Effector CD8-positive, alpha-beta T cell (primary cell): Measurements from ENCODE around the gene DUSP22.
"Not testable (repeated sequence)": the region's sequence is repeated elsewhere in the genome, so short reads cannot be mapped to it uniquely, and the experiment has no call there.

Experiments used
- DNase-seq: peaks from one replicate; lab custom pipeline; 2025; lab: John Stamatoyannopoulos, UW

The DUSP22 gene

DNA sequence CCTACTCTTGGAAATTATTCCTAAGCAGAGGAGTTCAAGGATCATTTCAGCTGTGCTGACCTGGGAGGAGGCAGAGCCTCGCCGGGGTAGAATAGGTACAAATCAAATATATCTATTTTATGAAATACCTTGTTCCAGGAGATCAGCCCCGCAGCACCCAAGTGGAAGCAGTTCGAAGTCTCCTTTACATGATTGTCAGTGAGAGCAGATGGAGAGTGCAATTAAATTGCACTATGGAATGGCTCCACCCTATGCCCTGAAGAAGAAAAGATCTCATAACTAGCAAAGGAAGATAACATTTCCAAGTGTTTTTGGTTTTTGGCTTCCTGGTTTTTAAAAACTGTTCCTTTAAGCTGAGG lies 31.4 kb downstream of the DUSP22 start:
- DNase-seq = no peak

DNA sequence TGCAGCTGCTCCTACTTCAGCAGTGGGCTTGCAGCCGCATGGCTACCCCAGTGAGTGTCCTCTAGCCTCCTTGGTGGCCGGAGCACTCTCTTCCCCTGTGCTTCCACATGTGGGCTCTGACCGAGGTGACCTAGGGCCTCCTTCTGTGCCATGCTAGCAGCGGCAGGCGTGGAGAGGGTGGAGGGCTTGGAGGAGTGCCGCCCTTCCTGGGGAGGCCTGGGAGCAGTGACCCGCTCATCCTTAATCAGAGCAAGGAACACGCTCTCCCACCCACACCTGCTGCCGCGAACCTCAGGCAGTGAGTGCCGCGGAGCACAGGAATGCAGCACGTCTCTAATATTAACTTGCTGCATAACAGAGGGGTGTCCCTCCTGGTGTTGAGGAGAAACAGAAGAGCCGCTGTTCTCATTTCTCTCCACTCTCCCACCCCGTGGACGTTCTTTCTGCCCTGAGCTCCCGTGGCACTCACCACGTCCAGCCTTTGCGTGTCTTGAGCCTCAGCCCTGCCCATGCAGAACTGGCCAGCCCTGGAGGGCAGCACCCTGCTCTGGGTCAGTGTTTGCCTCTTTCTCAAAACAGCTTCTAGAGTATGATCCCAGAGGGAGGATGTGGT lies 31.9 kb downstream of the DUSP22 start:
- DNase-seq = no peak

DNA sequence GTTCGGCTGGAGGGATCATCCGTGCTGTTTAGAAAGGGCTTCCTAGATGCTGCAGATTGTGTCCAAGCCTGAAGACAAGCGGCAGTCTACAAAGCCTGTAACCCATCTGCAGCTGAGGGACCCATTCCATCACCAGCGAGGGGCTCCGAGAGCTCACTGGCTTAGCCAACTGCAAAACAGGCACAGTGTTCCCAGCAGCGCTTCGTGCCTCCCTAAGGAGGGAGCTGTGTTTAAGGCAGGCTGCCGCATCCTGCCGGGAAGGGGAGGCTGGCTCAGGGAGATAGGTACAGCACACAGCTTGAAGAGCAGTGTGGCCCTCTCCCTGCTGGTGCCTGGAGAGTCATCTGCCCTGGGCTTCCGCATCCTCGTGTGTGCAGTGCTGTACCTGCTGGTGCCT lies 32.4 kb downstream of the DUSP22 start:
- no peak for DNase-seq

DNA sequence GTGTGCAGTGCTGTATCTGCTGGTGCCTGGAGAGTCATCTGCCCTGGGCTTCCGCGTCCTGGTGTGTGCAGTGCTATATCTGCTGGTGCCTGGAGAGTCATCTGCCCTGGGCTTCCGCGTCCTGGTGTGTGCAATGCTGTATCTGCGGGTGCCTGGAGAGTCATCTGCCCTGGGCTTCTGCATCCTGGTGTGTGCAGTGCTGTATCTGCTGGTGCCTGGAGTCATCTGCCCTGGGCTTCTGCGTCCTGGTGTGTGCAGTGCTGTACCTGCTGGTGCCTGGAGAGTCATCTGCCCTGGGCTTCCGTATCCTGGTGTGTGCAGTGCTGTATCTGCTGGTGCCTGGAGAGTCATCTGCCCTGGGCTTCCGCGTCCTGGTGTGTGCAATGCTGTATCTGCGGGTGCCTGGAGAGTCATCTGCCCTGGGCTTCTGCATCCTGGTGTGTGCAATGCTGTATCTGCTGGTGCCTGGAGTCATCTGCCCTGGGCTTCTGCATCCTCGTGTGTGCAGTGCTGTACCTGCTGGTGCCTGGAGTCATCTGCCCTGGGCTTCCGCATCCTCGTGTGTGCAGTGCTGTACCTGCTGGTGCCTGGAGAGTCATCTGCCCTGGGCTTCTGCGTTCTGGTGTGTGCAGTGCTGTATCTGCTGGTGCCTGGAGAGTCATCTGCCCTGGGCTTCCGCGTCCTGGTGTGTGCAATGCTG lies 33.0 kb downstream of the DUSP22 start:
- not testable (repeated sequence) for DNase-seq

DNA sequence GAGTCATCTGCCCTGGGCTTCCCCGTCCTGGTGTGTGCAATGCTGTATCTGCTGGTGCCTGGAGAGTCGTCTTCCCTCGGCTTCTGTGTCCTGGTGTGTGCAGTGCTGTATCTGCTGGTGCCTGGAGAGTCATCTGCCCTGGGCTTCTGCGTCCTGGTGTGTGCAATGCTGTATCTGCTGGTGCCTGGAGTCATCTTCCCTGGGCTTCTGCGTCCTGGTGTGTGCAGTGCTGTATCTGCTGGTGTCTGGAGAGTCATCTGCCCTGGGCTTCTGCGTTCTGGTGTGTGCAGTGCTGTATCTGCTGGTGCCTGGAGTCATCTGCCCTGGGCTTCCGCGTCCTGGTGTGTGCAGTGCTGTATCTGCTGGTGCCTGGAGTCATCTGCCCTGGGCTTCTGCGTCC lies 33.8 kb downstream of the DUSP22 start:
- DNase-seq = not testable (repeated sequence)

DNA sequence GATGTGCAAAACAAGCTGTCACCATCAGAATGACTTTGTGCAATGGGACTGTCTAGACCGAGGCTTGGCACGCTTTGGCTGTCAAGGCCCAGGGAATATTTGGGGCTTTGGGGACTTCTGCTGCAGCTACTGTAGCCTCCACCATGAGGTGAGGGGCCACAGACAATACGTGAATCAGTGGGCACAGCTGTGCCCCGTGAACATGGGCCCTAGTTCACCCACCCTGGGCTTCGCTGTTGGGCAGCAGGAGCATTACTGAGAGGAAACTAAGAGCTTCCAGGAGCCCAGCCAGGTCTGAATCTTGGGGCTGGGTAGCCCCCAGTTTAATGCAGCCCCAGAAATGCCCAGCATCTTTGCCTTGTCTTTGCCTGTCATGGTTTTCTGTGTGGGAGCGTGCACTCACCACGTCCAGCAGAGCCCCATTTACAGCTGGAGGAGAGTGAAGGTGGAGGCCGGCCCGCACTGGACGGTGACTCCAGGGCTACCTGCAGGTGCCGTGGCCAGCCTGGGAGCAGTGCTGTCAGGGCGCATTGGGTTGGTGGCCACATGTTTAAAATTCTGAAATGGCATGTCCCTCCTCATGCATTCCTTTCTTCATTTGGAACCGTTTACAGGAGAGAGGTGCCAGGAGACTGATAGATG lies 34.7 kb downstream of the DUSP22 start:
- DNase-seq = no peak

DNA sequence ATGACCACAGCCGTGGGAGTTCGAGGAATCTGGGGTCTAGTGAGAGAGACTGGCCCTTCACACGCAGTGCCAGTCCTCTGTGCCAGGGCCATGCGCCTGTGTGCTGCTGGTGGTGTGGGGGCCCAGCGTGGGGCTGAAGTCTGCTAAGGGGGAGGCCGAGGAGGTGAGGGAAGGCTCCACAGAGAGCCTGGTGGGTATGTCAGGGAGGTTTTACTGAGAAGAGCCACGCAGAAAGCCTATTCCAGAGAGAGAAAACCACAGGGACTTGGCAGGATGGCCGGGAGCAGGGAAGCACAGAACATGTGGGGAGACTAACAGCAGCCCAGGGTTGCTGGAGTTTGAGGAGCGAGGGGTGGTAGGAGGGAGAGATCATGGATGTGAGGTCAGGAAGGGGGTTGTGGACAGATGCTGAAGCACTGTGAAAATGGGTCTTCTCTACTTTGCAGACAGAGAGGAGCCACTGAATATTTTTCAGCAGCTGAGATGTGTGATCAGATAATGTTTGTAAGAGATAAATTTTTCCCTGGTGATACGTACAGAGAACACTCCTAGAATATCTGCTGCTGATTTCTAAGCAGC lies 35.3 kb downstream of the DUSP22 start:
- no peak for DNase-seq

DNA sequence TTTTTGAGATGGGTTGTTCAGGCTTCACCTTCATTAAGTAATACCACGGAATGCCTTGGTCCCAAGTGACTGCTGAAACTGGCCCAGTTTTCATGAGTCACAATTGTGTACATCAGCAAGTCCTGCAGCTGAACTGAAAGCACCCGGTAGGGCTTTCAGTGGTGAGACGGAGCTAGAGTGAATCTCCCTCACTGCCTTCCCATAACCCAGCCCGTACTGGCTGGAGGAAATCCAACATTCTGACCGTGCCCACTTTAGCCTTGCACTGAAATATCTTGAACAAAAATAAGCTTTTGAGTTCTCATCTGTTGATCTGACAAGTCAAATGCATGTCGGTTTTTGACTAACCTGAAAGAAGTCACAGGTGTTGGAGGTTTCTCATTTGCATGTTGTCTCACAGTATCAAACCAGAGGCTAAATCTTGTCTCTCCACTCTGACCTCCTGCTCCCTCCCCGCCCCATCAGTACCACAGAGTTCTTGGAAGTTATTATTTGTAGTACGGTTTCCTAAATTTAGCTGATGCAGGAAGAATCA lies 35.9 kb downstream of the DUSP22 start:
- no peak for DNase-seq

DNA sequence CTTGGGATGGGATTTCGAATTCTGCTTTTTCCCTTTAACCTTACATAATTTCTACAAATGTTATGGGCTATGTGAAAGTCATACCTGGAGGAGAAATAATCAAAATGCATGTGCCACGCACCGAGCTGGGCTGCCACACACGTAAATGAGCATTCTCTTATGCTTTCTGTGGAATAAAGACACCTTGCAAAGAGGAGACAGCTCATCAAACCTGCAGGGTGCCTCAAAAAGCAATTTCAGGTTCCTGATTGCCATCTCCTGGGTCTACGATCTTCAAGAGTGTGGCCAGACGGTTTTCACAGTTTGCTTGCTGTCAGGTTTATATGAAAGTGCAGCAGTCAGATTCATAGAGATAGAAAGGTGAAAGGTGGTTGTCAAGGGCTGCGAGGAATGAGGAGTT lies 36.6 kb downstream of the DUSP22 start:
- DNase-seq = no peak

DNA sequence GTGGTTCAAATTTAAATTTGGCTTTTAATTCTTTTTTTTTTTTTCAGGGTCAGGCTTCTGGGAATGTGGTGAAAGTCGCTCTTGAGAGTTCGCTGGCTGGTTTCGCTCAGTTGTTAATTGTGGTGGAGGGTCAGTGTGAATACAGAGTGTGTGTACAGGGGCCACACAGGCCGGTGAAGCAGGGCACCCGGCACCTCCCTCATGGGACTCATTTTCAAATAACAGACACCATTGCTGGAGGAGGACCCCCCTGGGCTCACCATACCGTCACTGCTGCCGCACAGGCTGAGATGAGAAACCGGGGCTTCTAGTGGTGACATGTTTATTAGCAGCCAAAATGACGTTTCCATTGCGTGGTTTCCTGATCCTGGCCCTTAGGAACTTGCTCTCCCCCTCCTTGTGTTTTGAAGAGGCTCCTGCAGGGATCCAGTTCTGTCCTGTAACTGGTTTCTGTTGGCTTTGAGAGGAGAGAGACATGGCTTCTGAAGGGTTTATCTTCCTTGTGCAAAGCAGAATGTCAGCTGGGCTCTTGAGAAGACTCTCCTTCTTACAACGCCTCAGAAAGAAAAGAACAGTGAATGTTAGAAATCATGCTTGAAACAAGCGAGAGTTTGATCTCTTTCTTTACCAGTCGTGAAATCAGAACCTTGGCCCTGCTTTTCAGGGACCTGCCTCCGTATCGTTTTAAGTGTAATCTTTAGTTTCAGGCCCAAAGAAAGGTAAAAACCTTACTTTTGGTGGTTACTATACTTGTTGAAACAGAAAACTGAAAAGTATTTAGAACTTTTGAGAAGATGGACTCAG lies 37.8 kb downstream of the DUSP22 start:
- no peak for DNase-seq

DNA sequence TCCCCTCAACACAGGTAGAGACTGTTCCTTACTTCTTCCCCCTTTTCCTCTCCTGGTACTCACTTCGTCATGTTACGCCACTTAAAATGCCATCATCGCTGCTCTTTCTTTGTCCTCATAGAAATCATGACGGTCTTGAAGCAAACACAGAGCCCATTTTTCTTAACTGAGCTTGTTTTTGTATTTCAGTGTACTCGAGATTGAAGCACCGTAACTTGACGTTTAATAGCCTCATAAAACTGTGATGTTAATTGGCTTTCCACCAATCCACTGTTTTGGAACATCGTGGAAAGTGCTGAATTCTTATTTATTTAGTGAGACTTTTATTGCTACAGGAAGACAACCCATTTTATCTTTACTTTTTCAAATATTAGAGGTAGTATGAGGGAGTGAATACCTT lies 38.7 kb downstream of the DUSP22 start:
- no peak for DNase-seq

DNA sequence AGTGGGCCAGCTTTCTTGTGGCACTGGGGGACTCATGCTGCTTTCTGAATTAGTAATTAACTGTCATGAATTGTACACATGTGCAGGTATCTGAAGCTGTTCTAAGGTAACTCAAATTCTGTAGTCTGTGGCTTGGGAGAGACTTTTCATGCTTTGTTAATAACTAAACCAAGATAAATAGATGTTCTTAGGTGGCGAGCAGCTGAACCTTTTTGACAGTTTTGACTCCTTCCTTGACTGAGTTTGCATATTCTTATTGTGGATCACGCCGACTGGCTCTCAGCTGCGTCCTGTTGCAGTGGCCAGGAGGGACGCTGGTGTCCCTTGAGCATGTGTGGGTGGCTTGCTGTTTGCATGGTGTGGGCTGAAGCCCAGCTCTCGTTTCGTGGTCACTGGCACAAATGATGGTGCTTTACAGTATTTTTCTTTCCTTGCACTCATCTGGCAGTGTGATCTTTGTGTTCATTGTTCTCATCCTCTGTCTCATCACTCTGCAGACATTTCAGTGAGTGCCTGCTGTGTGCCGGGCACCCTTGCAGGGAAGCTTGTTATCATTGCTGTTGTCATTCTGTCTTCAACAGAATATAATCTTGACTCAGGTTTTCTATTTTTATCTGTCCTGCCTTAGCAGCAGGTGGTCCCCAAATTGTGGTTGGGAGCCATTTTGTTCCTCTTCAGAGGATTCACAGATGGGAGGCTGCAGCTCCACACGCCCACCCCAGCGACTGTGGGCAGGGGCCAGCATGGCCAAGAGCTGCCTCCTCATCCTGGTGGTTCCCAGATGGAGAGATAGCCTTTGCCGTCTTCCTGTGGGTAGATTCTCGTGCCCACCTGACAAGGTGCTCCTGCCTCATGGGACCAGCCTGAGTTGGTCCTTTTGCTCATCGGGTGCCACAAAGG lies 39.6 kb downstream of the DUSP22 start:
- DNase-seq = no peak

DNA sequence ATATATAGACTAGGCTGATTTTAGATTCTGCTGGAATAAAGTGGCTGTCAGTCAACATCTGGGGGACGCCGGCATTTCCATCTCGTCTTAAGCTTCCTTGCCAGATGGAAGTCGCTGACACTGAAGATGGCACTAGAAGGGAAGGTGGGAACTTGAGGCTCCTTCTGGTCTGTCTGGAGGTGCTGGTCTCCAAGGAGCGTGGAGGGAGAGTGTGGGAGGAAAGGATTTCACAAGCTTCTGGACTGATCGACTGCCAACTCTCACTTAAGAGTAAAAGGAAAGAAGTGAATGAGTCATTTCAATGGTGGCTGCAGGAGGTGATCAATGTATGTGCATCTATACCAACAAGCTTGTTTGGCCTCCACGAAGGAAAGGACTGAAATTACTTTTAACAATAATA lies 40.4 kb downstream of the DUSP22 start:
- no peak for DNase-seq

DNA sequence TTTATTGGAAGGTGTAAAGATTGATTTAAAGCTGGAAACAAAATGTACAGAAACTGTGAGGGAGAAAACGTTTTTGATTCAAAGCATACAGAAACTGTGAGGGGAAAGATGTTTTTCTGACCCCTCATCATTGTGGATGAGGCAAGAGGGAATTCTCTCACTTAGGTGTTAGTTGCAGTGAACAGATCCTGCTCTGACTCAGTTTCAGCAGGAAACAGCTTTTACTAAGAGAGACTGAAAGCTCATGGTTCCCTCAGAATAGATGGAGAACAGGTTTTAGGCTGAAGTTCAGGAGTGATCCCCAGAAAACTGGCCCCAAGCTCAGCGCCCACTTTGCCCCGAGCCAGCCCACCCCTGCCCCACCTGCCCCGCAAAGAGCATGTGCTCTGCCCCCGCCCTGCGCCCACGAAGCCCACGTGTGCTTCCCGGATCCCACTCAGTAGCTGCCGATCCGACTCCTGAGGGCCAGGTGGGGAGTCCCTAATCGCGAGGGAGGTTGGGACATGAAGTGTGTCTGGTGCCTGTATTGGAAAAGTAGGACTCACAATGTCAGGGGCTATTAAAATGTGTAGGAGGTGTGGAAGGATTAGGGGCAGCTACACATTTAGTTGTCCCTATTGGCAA lies 41.2 kb downstream of the DUSP22 start:
- no peak for DNase-seq

DNA sequence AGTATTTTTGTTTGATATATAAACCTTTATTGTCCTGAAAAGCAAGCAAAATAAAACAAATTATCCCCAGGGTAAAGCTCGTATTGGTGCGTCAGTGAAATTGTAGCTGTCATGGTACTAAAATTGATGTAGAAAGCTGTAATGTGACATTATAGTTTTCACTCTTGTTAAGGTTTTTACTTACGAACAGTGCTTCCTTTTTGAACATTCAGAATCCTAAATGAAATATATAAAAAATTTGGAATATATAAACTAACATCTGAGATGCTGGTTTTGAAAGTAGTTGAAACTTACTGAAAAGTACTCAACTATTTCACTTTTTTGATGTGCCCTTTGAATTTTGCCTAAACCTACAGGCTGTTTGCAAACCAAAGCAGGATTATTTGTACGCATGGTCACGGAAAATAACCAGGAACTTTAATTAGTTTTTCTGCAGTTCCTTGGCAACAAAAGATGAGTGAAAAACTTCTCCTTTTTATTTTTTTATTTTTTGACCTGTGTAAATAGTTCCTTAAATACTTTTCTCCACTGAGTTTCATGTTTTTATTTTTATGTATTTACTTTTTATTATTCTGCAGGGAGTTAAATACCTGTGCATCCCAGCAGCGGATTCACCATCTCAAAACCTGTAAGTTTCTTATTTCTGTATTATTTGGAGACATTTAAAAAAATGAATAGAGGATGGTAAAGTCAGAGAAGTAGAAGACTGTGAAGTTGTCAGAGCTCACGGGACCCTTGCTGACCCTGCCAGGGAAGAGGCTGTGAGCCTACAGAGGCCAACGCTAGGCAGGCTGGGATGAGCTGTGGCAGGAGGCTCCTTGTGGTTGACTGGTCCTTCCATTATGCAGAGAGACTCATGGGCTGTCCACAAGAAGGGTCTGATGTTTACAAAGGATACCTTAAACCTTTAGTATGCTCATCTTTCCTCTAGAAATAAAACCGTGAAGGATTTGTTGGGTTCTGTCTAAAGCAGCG lies 42.5 kb downstream of the DUSP22 start:
- DNase-seq = no peak

DNA sequence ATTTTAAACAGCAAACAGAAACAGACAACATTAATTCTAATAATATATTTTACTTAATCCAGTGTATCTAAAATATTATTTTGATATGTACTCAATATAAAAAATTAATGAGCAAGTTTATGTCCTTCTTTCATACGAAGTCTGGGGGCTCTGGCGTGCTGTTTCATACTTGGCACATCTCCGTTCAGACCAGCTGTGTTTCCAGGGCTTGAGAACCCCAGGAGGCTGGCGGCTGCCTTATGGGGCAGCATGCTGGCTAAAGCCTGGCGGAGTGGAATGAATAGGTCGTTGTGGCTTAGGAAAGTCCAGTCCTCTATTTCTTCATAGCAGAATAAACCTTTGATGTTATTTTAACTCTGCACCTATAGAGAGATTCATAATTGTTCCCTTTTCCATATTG lies 43.3 kb downstream of the DUSP22 start:
- DNase-seq = no peak

DNA sequence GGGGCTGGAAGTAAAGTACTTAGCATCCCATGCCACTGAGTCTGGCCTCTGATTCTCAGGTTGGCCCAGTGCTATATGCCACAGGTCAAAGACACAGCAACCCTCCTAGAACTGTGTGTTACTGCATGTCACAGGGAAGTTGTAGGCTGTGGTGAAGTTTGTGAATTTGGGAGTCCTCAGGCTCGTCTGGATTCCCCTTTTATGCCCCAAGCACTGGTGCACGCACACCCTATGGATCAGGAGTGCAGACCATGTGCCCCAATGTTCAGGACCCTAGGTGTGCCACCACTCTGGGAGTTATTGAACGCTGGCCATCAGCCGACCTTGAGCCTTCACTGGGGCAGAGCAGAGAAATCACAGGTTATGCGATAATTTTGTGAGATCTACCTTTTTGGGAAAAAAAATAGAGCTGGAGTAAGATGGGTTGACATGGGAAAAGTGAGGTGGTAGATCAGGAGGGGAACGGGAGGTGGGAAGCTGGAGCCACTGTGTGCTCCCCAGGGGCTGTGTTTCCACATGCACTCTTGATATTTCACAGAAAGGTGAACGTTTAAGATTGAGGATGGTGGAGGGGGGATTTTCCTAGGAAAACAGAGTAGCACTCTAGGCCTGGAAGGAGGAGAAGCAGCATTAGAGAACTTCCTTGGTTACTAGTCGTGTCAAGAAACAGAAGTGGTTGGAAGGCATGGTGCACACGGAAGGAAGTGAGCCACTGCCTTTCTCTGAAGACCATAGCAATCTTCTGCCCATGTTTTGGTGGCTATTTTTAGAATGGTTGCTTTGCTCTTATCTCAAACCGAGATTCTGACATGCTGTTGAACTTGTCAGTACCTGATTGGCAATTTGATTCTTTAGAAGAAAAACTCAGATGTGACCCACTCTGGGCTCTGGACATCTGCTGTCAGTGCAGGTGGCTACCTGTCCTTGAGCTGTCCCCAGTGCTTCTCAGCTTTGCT lies 44.1 kb downstream of the DUSP22 start:
- no peak for DNase-seq

DNA sequence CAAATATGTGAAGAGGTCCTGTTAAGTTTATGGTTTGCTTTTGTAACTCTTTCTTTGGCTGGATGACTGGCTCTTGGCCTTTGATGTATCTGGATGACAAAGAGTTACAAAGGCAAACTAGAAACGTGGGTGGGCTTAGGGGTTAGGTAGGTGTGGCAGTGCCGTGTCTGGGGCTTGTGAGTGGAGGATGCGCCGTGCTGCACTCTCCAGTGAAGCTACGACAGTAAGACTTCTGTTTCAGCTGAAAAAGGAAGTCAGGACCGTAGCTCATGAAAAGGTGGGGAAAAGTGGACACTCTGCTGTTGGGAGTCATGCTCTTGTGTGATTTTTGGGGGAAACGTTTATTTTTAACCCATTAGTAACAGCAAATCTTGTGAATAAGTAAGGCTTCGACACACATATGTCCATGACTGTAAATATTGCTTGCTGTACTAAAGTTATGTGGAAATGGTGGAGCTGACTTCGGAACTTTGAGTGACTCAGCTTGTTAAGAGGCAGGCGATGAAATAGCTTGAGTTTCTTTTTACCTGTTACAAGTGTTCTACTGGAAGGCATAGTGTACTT lies 45.6 kb downstream of the DUSP22 start:
- DNase-seq = no peak
